AG09319 (cell line): Measurements from ENCODE around the gene MEAF6.

ENCODE experiments used
- DNase-seq: peaks from one replicate; pipeline ENCODE4 v3.0.0-alpha.2; 2010; ENCODE audit warnings: low read depth; ENCODE audit errors: extremely low read depth
- CTCF ChIP-seq: IDR thresholded peaks from 2 replicates; pipeline ENCODE4 v1.5.1; 2011; ENCODE audit warnings: low read depth, mild to moderate bottlenecking, inconsistent platforms, low read length, moderate library complexity

MEAF6 gene

GRCh38 chr1:37477198-37477931 is 37.2 kb downstream of the MEAF6 start:
- DNase-seq, result no peak
- no peak for TF ChIP-seq CTCF

GRCh38 chr1:37476460-37477197 is 37.9 kb downstream of the MEAF6 start:
- no peak for TF ChIP-seq CTCF
- peak; percentile 81 for DNase-seq

- DNase-seq, result no peak
- TF ChIP-seq CTCF, result no peak
Measured at GRCh38 chr1:37476087-37476452, 38.5 kb downstream of the MEAF6 start.

GRCh38 chr1:37475380-37476086 is 39.0 kb downstream of the MEAF6 start:
- DNase-seq, result no peak
- TF ChIP-seq CTCF, result no peak

- DNase-seq, result no peak
Measured at GRCh38 chr1:37474697-37475379, 39.7 kb downstream of the MEAF6 start.

GRCh38 chr1:37474046-37474696 is 40.4 kb downstream of the MEAF6 start, which contains the start of gene ZC3H12A:
ZC3H12A (plus strand) TSS chr1:37474580; CDS start chr1:37475497, 917 bp downstream.
- peak; percentile 74 for DNase-seq
- no peak for TF ChIP-seq CTCF

More at GRCh38 chr1:37474697-37475379, 39.7 kb downstream of the MEAF6 start:
- TF ChIP-seq CTCF, result no peak
